HG03159 (cell line): ENCODE data around the gene ACTA2.

Source experiments
- ATAC-seq: cut with Tn5 transposase; IDR thresholded peaks from one replicate; pipeline ENCODE4 v1.9.1; 2021; ENCODE audit warnings: mild to moderate bottlenecking, moderate library complexity; ENCODE audit not compliant: unreplicated experiment

Gene ACTA2

GRCh38 chr10:88922041-88922440 is 30.5 kb downstream of the ACTA2 start:
- no peak for ATAC-seq

GRCh38 chr10:88920986-88921593 is 31.5 kb downstream of the ACTA2 start:
- ATAC-seq: no peak

DNA sequence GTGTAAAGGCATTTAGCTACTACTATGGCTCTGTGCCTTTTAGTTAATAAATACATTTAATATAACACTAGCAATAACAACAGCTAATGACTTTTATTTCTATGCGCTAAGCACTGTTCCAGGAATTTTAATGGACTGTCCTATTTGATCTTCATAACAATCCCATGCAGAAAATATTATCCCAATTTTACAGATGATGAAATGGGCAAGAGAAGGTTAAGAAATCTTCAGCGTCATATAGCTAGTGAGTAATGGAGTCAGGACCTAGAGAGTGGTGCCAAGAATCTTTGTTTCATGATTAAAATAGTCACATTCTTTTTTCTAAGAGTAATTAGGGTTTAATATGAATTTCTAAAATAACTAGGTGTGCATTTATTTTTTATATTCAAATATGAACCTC is 32.4 kb downstream of the ACTA2 start:
- ATAC-seq: no peak

DNA sequence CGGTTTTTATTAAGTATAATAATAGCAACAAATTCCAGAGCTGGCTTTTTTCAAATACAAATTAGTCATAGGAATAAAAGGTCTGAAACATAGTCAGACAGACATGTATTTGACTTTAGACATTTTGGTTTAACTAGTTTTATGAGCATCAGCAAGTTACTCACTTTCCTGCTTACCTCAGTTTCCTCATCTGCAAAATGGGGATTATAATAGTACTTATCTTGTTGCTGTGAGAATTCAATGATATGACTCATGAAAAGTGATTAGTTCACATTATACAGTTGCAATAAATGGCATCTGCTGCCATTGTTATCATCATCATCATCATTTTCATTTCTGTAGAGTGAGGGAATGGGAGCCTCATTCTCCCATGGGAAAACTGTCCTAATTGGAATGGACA is 33.5 kb downstream of the ACTA2 start:
- ATAC-seq: no peak

DNA sequence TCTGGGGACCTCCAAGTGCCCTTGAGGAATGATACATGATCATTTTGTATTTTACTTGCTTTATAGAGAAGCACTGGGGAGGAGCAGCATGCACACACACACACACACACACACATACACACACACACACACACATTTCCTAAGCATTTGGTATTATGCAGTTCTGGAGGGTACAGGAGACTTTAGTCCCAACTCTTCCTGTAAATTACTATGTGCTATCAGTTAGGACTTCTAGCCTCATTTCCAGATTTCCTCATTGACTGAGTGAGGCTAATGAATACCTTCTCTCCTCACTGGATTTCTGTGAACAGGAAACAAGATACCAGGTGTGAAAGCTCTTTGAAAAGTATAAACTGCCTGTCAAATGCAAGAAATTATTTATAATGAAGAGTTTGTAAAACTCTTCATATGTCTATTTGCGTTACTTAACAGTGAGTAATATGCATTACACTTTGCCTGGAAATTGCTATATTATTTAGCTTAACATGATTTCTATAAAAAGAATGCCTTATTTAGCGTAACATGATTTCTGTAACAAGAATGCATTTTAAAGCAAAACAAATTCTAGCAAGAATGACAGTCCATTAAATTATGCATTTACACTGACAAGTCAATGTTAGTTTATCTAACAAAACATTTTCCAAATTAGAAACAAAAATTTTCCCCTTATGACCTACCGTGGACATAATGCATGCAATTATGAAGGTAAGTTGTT is 34.2 kb downstream of the ACTA2 start:
- no peak for ATAC-seq

- ATAC-seq: no peak
Measured at GRCh38 chr10:88916986-88917385, 35.6 kb downstream of the ACTA2 start.

DNA sequence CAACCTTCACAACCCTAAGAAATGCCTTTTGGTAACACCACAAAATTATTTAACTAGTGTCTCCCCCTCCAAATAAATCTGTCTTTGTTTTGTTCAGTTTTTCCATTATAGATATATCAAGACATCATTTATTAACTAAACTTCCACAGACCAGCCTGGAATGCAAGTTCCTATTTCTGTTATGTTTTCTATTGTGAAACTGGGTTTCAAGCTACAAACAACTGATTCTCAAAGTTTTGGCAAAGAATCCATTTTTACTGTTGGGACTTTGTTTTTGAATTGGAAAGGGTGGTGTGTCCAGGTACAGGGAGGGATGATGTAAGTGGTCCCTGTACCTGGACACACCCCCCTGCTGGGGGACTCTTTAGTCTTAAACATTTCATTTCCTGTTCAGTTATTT is 36.3 kb downstream of the ACTA2 start:
- ATAC-seq: no peak

GRCh38 chr10:88915781-88916180 is 36.8 kb downstream of the ACTA2 start:
- no peak for ATAC-seq

- ATAC-seq: no peak
Measured at GRCh38 chr10:88913788-88914187, 38.8 kb downstream of the ACTA2 start.

DNA sequence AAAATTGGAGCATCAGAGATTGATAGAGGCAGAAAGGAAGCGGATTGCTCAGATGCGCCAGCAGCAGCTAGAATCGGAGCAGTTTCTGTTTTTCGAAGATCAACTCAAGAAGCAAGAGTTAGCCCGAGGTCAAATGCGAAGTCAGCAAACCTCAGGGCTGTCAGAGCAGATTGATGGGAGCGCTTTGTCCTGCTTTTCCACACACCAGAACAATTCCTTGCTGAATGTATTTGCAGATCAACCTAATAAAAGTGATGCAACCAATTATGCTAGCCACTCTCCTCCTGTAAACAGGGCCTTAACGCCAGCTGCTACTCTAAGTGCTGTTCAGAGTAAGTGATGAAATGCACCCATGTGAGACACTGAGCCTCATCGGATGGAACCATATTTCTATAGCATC is 39.4 kb downstream of the ACTA2 start:
- ATAC-seq: no peak

GRCh38 chr10:88911851-88912250 is 40.7 kb downstream of the ACTA2 start:
- ATAC-seq: no peak

GRCh38 chr10:88911116-88911515 is 41.5 kb downstream of the ACTA2 start:
- no peak for ATAC-seq

GRCh38 chr10:88908194-88908593 is 44.4 kb downstream of the ACTA2 start:
- ATAC-seq: no peak

GRCh38 chr10:88906921-88907320 is 45.7 kb downstream of the ACTA2 start:
- no peak for ATAC-seq

DNA sequence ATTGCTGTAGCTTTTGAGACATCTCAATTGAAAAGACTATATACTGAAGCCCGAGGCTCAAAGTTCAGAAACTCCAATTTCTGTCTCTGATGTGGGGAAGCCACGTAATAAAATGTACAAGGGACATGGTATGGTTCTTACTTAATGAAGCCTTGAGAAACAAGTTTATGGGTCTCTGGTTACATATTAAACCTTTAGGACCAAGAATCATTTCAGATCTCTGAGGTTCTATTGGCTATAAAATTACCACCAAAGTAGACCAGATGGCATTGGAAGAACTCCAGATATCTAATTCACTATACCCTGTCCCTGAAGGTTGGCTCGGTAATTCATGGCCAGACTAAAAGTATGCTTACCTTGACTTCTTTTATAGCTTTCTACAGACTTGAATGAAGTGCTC is 48.9 kb downstream of the ACTA2 start:
- no peak for ATAC-seq

GRCh38 chr10:88901984-88902789 is 50.4 kb downstream of the ACTA2 start:
- ATAC-seq: peak; percentile 38

DNA sequence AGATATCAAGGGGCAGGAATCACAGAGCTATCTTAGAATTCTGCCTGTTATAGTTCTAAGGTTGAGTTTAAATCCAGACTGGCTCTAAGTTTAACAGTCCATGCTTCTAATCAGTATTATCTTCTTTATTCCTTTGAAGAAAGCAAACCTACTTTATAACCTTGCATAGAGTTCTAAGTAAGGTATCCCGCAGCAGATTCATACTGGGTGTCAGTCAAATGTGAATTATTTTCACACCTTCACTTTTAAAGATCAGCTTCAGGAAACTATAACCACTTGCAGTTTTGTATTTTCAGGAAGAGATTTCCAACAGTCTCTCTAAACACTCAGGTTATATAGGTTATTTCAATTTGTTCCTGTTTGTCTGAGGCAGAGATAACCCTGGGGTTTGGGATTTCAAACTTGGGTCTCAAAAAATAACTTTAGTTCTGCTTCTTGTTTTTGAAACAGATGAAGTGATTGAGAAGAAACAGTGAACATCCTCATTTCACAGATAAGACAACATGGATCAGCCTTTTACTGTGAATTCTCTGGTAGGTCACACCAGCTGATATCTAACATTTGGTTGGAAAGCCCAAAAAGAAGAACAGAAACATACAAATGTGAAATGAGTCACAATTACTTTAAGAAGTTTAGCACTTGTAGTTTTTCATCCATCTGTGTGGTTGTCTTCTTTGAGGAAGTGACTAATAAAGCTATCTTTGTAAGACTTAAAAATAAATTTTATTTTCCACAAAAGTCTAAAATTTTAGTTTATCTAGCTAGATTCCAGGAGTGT is 51.2 kb downstream of the ACTA2 start:
- peak; percentile 84 for ATAC-seq

GRCh38 chr10:88899886-88900285 is 52.7 kb downstream of the ACTA2 start:
- no peak for ATAC-seq

- ATAC-seq: no peak
Measured at GRCh38 chr10:88898727-88899126, 53.8 kb downstream of the ACTA2 start.

DNA sequence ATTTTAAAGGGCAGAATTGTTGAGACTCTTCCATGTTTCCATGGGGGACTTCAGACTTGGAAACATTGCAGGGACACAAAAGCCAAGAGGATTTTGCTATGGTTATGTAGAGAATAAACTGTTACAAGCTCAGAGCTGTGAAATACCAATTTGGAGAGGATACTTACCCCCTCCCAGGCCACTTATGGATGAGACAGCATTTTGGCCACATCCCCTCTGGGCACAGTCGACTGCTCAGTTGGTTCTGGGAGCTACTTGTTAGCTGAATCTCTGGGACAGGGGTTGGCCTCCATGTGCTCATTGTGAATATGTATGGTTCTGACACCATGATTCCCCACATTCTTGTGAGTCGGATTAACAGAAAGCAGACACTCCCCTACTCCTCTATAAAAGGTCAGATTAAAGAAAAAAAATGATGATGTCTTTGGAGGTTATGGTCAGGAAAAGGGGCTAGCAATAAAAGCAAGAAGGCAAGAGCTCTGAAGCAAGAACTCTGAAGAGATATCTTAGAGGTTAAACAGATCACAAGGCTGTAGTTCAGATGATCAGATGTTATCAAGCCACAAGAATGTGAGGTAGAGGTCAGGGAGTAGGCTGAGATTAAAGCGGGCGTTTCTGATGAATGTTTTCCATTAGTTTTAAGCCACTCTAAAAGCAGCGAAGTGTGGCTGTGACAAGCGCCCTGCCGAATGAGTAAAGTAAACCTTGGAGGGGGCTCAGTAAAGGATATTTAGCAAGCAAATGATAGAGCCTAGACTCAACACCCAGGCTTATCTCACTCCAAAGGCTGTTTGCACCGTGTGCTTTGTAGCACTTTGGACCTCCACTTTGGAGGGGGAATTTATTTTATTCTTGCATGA is 55.3 kb downstream of the ACTA2 start:
- no peak for ATAC-seq
